ENCODE results near the gene KCNK18.

Gene KCNK18

GRCh38 chr10:117163954-117164548 is 33.2 kb upstream of the KCNK18 start:
- TF ChIP-seq EGR1 (IDR thresholded peaks at IDR 0.05) = no peak
- no peak for TF ChIP-seq TCF12 (IDR thresholded peaks at IDR 0.05; ENCODE audit: low read depth)
- no peak for TF ChIP-seq MAX (IDR thresholded peaks at IDR 0.05)
- no peak for TF ChIP-seq RAD21 (IDR thresholded peaks at IDR 0.05; ENCODE audit: low read depth)
- TF ChIP-seq YY1 (IDR thresholded peaks at IDR 0.05; ENCODE audit: low read depth) = no peak
- no peak for TF ChIP-seq USF1 (IDR thresholded peaks at IDR 0.05)
- TF ChIP-seq CEBPB (IDR thresholded peaks at IDR 0.05) = no peak
- TF ChIP-seq REST (IDR thresholded peaks at IDR 0.05; ENCODE audit: low read depth) = no peak
- no peak for TF ChIP-seq CREB1 (IDR thresholded peaks at IDR 0.05; ENCODE audit: low read depth)
- TF ChIP-seq EP300 (IDR thresholded peaks at IDR 0.05; ENCODE audit: borderline replicate concordance) = no peak
- no peak for TF ChIP-seq TEAD4 (IDR thresholded peaks at IDR 0.05)
- no peak for TF ChIP-seq FOXM1 (IDR thresholded peaks at IDR 0.05; ENCODE audit: borderline replicate concordance, low read depth)
- TF ChIP-seq NFIC (IDR thresholded peaks at IDR 0.05) = no peak
- no peak for TF ChIP-seq ZBTB7A (IDR thresholded peaks at IDR 0.05; ENCODE audit: low read depth)
- TF ChIP-seq TAF1 (IDR thresholded peaks at IDR 0.05; ENCODE audit: low read depth) = no peak

- no peak for TF ChIP-seq RAD21 (IDR thresholded peaks at IDR 0.05; ENCODE audit: low read depth)
- no peak for TF ChIP-seq NFIC (IDR thresholded peaks at IDR 0.05)
- no peak for TF ChIP-seq EGR1 (IDR thresholded peaks at IDR 0.05)
- no peak for TF ChIP-seq CEBPB (IDR thresholded peaks at IDR 0.05)
Observed at GRCh38 chr10:117164592-117165537, 32.4 kb upstream of the KCNK18 start.

GRCh38 chr10:117165538-117166417 is 31.5 kb upstream of the KCNK18 start:
- no peak for TF ChIP-seq NFIC (IDR thresholded peaks at IDR 0.05)
- TF ChIP-seq EGR1 (IDR thresholded peaks at IDR 0.05) = no peak
- no peak for TF ChIP-seq REST (IDR thresholded peaks at IDR 0.05; ENCODE audit: low read depth)
- TF ChIP-seq CEBPB (IDR thresholded peaks at IDR 0.05) = no peak
- no peak for TF ChIP-seq FOXM1 (IDR thresholded peaks at IDR 0.05; ENCODE audit: borderline replicate concordance, low read depth)
- TF ChIP-seq MAX (IDR thresholded peaks at IDR 0.05) = no peak
- TF ChIP-seq EP300 (IDR thresholded peaks at IDR 0.05; ENCODE audit: borderline replicate concordance) = no peak
- TF ChIP-seq TAF1 (IDR thresholded peaks at IDR 0.05; ENCODE audit: low read depth) = no peak
- 0 out of 2 replicates have a peak, but pooled peaks have one; percentile 27 for TF ChIP-seq TCF12 (IDR thresholded peaks at IDR 0.05; ENCODE audit: low read depth)
- TF ChIP-seq USF1 (IDR thresholded peaks at IDR 0.05) = no peak
- TF ChIP-seq TEAD4 (IDR thresholded peaks at IDR 0.05) = no peak
- TF ChIP-seq ZBTB7A (IDR thresholded peaks at IDR 0.05; ENCODE audit: low read depth) = no peak; the same call in 1 of the 2 replicates
- TF ChIP-seq RAD21 (IDR thresholded peaks at IDR 0.05; ENCODE audit: low read depth) = peak; percentile 86

- TF ChIP-seq EGR1 (IDR thresholded peaks at IDR 0.05) (no peak), USF1 (IDR thresholded peaks at IDR 0.05) (no peak), RAD21 (IDR thresholded peaks at IDR 0.05; ENCODE audit: low read depth) (no peak), TCF12 (IDR thresholded peaks at IDR 0.05; ENCODE audit: low read depth) (no peak), REST (IDR thresholded peaks at IDR 0.05; ENCODE audit: low read depth) (no peak)
Observed at GRCh38 chr10:117166418-117167345, 30.6 kb upstream of the KCNK18 start.

Data from Ishikawa (cell line).